Panc1 (cell line): ENCODE data around the gene GRID1. TPM values are rescaled to one million over a fixed set of nuclear protein-coding genes. Genes with fewer than 3 reads are reported as not detected.

Experiments
- ATAC-seq: fragments of 200-7000 bp; cut with Tn5 transposase; 2 replicates; pipeline ENCODE4 v1.9.1; 2020; ENCODE audit warnings: mild to moderate bottlenecking, moderate library complexity
- BruUV-seq: library from RNA; stranded (reverse); fragments of 400-500 nt; replicated peaks from 2 replicates; lab custom pipeline; 2021; lab: Mats Ljungman, UMichigan
- CTCF ChIA-PET: fragments of 300-600 bp; sonication (Branson Sonifier 250); formaldehyde crosslinking; loops from one replicate; lab custom pipeline; 2022; ENCODE audit warnings: antibody characterized with exemption; lab: Charles Lee
- POLR2A ChIA-PET: fragments of 300-600 bp; sonication (Branson Sonifier 250); formaldehyde crosslinking; loops from one replicate; lab custom pipeline; 2022; ENCODE audit warnings: antibody characterized with exemption; lab: Charles Lee
- DNase-seq: peaks from one replicate; pipeline ENCODE4 v3.0.0-alpha.2; 2010; ENCODE audit warnings: low read depth, low spot score
- H3K27ac ChIP-seq: 2 replicates; pipeline ENCODE4 v1.5.1; 2011; ENCODE audit warnings: mild to moderate bottlenecking, low read length, inconsistent platforms
- H3K27me3 ChIP-seq: fragments of 200-500 bp; sonication (Bioruptor generic); 2 replicates; pipeline ENCODE4 v1.6.0; 2014; ENCODE audit warnings: low read length, inconsistent platforms; ENCODE audit not compliant: control insufficient read depth, insufficient read depth
- H3K36me3 ChIP-seq: fragments of 200-500 bp; sonication (Bioruptor generic); 2 replicates; pipeline ENCODE4 v1.5.1; 2014; ENCODE audit warnings: inconsistent platforms, mild to moderate bottlenecking, low read length, moderate library complexity; ENCODE audit not compliant: control insufficient read depth, insufficient read depth
- H3K4me1 ChIP-seq: 2 replicates; pipeline ENCODE4 v1.5.1; 2011; ENCODE audit warnings: inconsistent platforms, mild to moderate bottlenecking, low read length, moderate library complexity; ENCODE audit not compliant: control insufficient read depth, insufficient read depth
- H3K4me3 ChIP-seq, 2 experiments: 2 replicates each; pipeline ENCODE4 v1.5.1; 2011 to 2012; ENCODE audit warnings: low read depth in 2 of 2, low read length in 2 of 2, mild to moderate bottlenecking in 2 of 2, inconsistent platforms in 1 of 2, moderate library complexity in 1 of 2
- H3K9me3 ChIP-seq: fragments of 200-500 bp; sonication (Bioruptor generic); 2 replicates; pipeline ENCODE4 v1.5.1; 2014; ENCODE audit warnings: low read depth, mild to moderate bottlenecking, inconsistent platforms, low read length, moderate library complexity; ENCODE audit not compliant: control insufficient read depth, insufficient read depth
- CTCF ChIP-seq: fragments of 450-650 bp; IDR thresholded peaks from 2 replicates; pipeline ENCODE4 v1.5.1; 2017; ENCODE audit warnings: mild to moderate bottlenecking
- POLR2AphosphoS5 ChIP-seq: IDR thresholded peaks from 2 replicates; pipeline ENCODE4 v1.6.1; 2012; ENCODE audit warnings: mild to moderate bottlenecking, low read depth, low read length, moderate library complexity
- REST ChIP-seq, 2 experiments: IDR thresholded peaks; 2 replicates each; pipeline ENCODE4 v1.6.1; 2011 to 2012; ENCODE audit warnings: low read depth in 2 of 2, control low read depth in 1 of 2, low read length in 1 of 2, mild to moderate bottlenecking in 1 of 2, moderate library complexity in 1 of 2; ENCODE audit not compliant: insufficient read depth in 1 of 2
- SIN3A ChIP-seq: IDR thresholded peaks from 2 replicates; pipeline ENCODE4 v1.6.1; 2012; ENCODE audit warnings: low read depth, mild to moderate bottlenecking, low read length, moderate library complexity, borderline replicate concordance; ENCODE audit not compliant: insufficient read depth
- in situ Hi-C: cut with HindIII; loops from 2 replicates; pipeline ENCODE4 v1.10.0; 2016; ENCODE audit warnings: low sequenced_read_pairs, low pct_unique_long_range_greater_than_20kb
- intact Hi-C: fragments of 100-400 bp; cut with micrococcal nuclease; formaldehyde crosslinking; loops from one replicate; pipeline ENCODE4 v1.10.0; 2022; ENCODE audit not compliant: unreplicated experiment
- total RNA-seq: library from RNA; stranded (reverse); gene quantifications from one replicate; pipeline ENCODE4 v1.2.1, GENCODE V29; 2021; ENCODE audit not compliant: unreplicated experiment

The GRID1 gene
- total RNA-seq, 1 experiment from 2014 or later: 2.3 TPM

- Histone ChIP-seq H3K27ac (no peak overlapping the region), H3K36me3 (no peaks in the 10 kb centered on the region), H3K4me1 (no peaks in the 10 kb centered on the region), H3K9me3 (no peaks in the 10 kb centered on the region), H3K27me3 (peaks cover 10% of the 10 kb centered on the region), H3K4me3 (no peak overlapping the region)
- no TSS peak for BruUV-seq
- no peak for DNase-seq
- POLR2A ChIA-PET: no interaction called here
- ATAC-seq: no peak
- intact Hi-C loops: loop anchor here (2.0 kb wide), 1 partner anchor 27 kb away; no protein-coding TSS in a partner anchor
- CTCF ChIA-PET: no interaction called here
- TF ChIP-seq REST (IDR thresholded peaks at IDR 0.05; ENCODE audit: insufficient read depth in 1 of 2, low read depth in 2 of 2, low read length in 1 of 2) (no peak), POLR2AphosphoS5 (no peak), CTCF (no peak), SIN3A (no peak)
- in situ Hi-C loops: no loop called here
Measured at GRCh38 chr10:86301971-86302370, 64.6 kb downstream of the GRID1 start.

- in situ Hi-C loops (no loop called here), intact Hi-C loops (no loop called here)
- Histone ChIP-seq H3K9me3 (no peaks in the 10 kb centered on the region), H3K36me3 (no peaks in the 10 kb centered on the region), H3K4me1 (no peaks in the 10 kb centered on the region), H3K27ac (no peak overlapping the region), H3K4me3 (no peak overlapping the region), H3K27me3 (peaks cover 10% of the 10 kb centered on the region)
- POLR2A ChIA-PET: no interaction called here
- no peak for DNase-seq
- CTCF ChIA-PET: no interaction called here
- ATAC-seq: no peak
- BruUV-seq: no TSS peak
- TF ChIP-seq REST (IDR thresholded peaks at IDR 0.05; ENCODE audit: insufficient read depth in 1 of 2, low read depth in 2 of 2, low read length in 1 of 2): no peak
Measured at GRCh38 chr10:86300931-86301830, 65.4 kb downstream of the GRID1 start.
